NT2/D1 (cell line): ENCODE results near the gene ZNF197.
A peak's percentile ranks its signal among the peaks of the same experiment; 100 is the strongest.

Experiments
- DNase-seq: peaks from one replicate; pipeline ENCODE4 v3.0.0-alpha.2; 2011; ENCODE audit warnings: low read depth, low spot score
- H3K27me3 ChIP-seq: 2 replicates; pipeline ENCODE4 v1.6.0; 2011; ENCODE audit warnings: mild to moderate bottlenecking; ENCODE audit not compliant: insufficient read length, insufficient read depth
- H3K36me3 ChIP-seq: 2 replicates; pipeline ENCODE4 v1.6.1; 2011; ENCODE audit warnings: mild to moderate bottlenecking, low read length, mixed read lengths; ENCODE audit not compliant: insufficient read depth, insufficient read length
- H3K4me1 ChIP-seq: 2 replicates; pipeline ENCODE4 v1.5.1; 2011; ENCODE audit not compliant: insufficient read depth, insufficient read length
- H3K4me3 ChIP-seq: 2 replicates; pipeline ENCODE4 v1.5.1; 2011; ENCODE audit warnings: low read depth; ENCODE audit not compliant: insufficient read length
- H3K9ac ChIP-seq: 2 replicates; pipeline ENCODE4 v1.6.0; 2011; ENCODE audit warnings: low read depth; ENCODE audit not compliant: insufficient read length
- H3K9me3 ChIP-seq: 2 replicates; pipeline ENCODE4 v1.5.1; 2011; ENCODE audit warnings: mild to moderate bottlenecking, low read length; ENCODE audit not compliant: insufficient read depth
- SUZ12 ChIP-seq: IDR thresholded peaks from 2 replicates; pipeline ENCODE4 v1.6.1; 2011; ENCODE audit not compliant: insufficient read length, insufficient read depth; ENCODE audit errors: extremely low read depth
- YY1 ChIP-seq: IDR thresholded peaks from 2 replicates; pipeline ENCODE4 v1.6.1; 2011; ENCODE audit not compliant: insufficient read length, insufficient read depth
- ZNF274 ChIP-seq: IDR thresholded peaks from 2 replicates; pipeline ENCODE4 v1.6.1; 2011; ENCODE audit warnings: mild to moderate bottlenecking, low read depth, low read length

ZNF197 gene

DNA sequence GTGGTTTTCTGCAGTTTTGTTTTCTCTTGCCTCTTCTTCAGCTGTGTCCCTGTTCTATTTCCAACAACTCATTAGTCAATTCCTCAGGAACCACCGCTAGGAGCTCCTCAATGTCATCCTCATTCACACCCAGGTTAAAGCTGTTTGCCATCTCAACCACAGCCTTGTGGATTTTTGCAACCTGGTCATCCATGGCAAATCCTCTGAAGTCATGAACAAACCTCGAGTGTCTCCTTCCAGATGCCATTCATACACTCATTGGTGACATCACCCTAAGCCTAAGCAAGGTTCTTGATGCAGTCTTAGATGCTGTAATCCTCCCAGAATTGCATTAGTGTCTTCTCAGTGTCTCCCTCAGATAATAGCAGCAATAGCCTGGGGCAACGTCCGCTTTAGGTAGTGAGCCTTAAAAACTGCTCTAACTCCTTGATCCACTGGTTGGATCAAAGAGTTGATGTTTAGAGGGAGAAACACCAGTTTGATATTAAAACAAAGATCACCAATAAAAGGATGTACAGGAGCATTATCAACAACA lies 56.2 kb downstream of the ZNF197 start:
- DNase-seq: no peak
- H3K9me3 ChIP-seq: peaks cover 16% of the 10 kb centered on the region
- H3K4me1 ChIP-seq: no peaks in the 10 kb centered on the region
- no peak for TF ChIP-seq YY1
- TF ChIP-seq SUZ12: no peak
- TF ChIP-seq ZNF274: no peak
- peaks cover 30% of the 10 kb centered on the region for H3K36me3 ChIP-seq
- H3K4me3 ChIP-seq: no peak overlapping the region
- H3K9ac ChIP-seq: no peak overlapping the region
- H3K27me3 ChIP-seq: no peaks in the 10 kb centered on the region

GRCh38 chr3:44682182-44682896 lies 57.5 kb downstream of the ZNF197 start:
- H3K9ac ChIP-seq: no peak overlapping the region
- H3K27me3 ChIP-seq: no peaks in the 10 kb centered on the region
- H3K4me3 ChIP-seq: no peak overlapping the region
- no peaks in the 10 kb centered on the region for H3K4me1 ChIP-seq
- DNase-seq: no peak
- peaks cover 20% of the 10 kb centered on the region for H3K9me3 ChIP-seq
- peaks cover 30% of the 10 kb centered on the region for H3K36me3 ChIP-seq
- no peak for TF ChIP-seq YY1
- TF ChIP-seq SUZ12: no peak
- no peak for TF ChIP-seq ZNF274

DNA sequence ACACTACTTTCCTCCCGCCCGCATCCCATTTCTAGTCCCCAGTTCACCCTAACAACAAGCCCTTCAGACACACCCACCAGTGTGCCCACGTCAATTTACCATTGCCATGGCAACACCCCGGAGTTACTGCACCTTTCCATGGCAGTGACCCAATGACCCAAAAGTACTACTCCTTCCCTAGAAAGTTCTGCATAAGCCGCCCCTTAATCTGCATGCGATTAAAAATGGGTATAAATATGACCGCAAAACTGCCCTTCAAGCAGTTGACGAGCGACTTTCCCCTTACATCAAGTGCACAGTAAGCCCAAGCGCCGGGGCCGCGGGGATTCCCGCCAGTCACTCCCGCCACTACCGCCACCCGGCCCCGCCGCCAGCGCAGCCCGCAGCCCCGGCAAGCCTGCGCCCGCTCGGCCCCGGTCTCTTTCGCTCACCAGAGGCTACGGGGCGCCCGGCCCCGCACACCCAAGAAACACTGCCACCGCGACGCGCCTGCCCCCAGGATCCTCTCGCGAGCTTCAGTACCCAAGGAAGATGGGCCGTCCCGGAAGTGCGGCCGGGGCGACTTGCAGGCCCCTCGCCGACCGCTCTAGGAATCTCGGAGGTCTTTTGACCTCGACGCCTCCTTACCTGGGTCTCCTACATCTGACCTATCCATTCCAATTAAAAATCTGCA lies 60.4 kb downstream of the ZNF197 start:
- peak overlapping the region; percentile 77 for H3K4me3 ChIP-seq
- DNase-seq: peak; percentile 85
- peaks cover 18% of the 10 kb centered on the region for H3K27me3 ChIP-seq
- TF ChIP-seq SUZ12: no peak
- no peak for TF ChIP-seq YY1
- TF ChIP-seq ZNF274: no peak
- H3K4me1 ChIP-seq: no peaks in the 10 kb centered on the region
- peaks cover 20% of the 10 kb centered on the region for H3K9me3 ChIP-seq
- H3K36me3 ChIP-seq: peaks cover 30% of the 10 kb centered on the region
- peak overlapping the region; percentile 84 for H3K9ac ChIP-seq

- Histone ChIP-seq H3K4me1 (no peaks in the 10 kb centered on the region), H3K9me3 (peaks cover 20% of the 10 kb centered on the region), H3K36me3 (peaks cover 15% of the 10 kb centered on the region), H3K4me3 (no peak overlapping the region), H3K9ac (no peak overlapping the region), H3K27me3 (peaks cover 34% of the 10 kb centered on the region)
- no peak for DNase-seq
- no peak for TF ChIP-seq YY1
- no peak for TF ChIP-seq ZNF274
- TF ChIP-seq SUZ12: no peak
Observed at GRCh38 chr3:44687898-44688297, 63.1 kb downstream of the ZNF197 start.
